ENCODE measurements around the gene CRISP1. TPM values are rescaled to one million over a fixed set of nuclear protein-coding genes. Genes with fewer than 3 reads are reported as not detected.

CRISP1 gene
- total and polyA plus RNA-seq, 9 of the 15 experiments (the other 6 are each of a cell fraction or from before 2014, with no cell fraction given) = not detected

DNA sequence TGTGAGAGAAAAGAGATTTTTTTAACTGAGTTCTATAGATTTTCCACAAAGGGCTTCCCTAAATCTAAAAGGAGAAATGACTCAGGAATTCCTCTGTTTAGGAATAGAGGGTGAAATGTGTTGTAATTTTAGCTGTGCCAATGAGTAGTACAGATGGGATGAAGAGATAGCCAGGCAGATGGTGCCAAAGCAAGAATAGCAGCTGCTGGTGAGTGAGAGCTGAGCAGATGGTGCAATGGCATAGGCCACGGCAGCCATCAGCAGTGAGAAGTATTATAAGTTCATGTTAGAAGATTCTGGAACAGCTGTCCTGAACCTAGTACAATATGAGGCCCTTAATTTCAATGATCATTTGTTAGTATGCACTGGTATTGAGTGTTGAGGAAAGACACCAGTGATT, 40.2 kb upstream of the CRISP1 start:
- intact Hi-C loops (cut with micrococcal nuclease) (no loop called here), in situ Hi-C loops (cut with MboI) (no loop called here)
- ATAC-seq (no peak), FAIRE-seq (no peak), DNase-seq (ENCODE audit: extremely low read depth in 1 of 4, low spot score in 3 of 4) (no peak)
- Histone ChIP-seq H3K9ac (ENCODE audit: insufficient read depth in 1 of 2, low read depth in 2 of 2, low read length in 2 of 2) (no peak overlapping the region), H3K4me1 (replicated peaks in 1 of 2; ENCODE audit: control insufficient read depth in 2 of 2, insufficient read depth in 2 of 2, low read length in 2 of 2) (no peaks in the 10 kb centered on the region), H3K4me3 (no peak overlapping the region), H4K20me1 (replicated peaks; ENCODE audit: control insufficient read depth, insufficient read depth, low read length) (no peaks in the 10 kb centered on the region), H3K27me3 (ENCODE audit: control insufficient read depth in 2 of 2, insufficient read depth in 2 of 2, low read length in 2 of 2) (no peaks in the 10 kb centered on the region), H3K36me3 (ENCODE audit: control insufficient read depth, insufficient read depth, low read length) (no peaks in the 10 kb centered on the region), H2AFZ (ENCODE audit: low read depth, low read length) (no peak overlapping the region), H3K9me1 (ENCODE audit: control insufficient read depth, insufficient read depth, low read length) (no peaks in the 10 kb centered on the region), H3K79me2 (ENCODE audit: control insufficient read depth, insufficient read depth, low read length) (no peaks in the 10 kb centered on the region), H3K9me3 (replicated peaks; ENCODE audit: control insufficient read depth, insufficient read depth, low read depth, low read length) (no peaks in the 10 kb centered on the region), H3K27ac (ENCODE audit: extremely low read depth, low read depth, low read length) (no peak overlapping the region), H3K4me2 (ENCODE audit: insufficient read depth, low read length) (no peak overlapping the region)
- WGBS (ENCODE audit: insufficient coverage, low coverage, missing lambda C conversion rate) = 15% methylated on average over 1 of the region's 1 CpG
- ChIA-PET POLR2A (interaction anchor here (1.2 kb wide), 1 partner anchor 43 kb away, joined by 3 read pairs; no protein-coding TSS in a partner anchor), CTCF (ENCODE audit: low intra/inter-chr PET ratio) (no interaction called here)
- TF ChIP-seq NRF1 (conservative IDR thresholded peaks at IDR 0.05 in 1 of 2, IDR thresholded peaks at IDR 0.05 in 1 of 2) (no peak), MTA2 (IDR thresholded peaks at IDR 0.05; ENCODE audit: low read depth) (no peak), HDAC6 (IDR thresholded peaks at IDR 0.05; ENCODE audit: low read depth, low read length) (no peak), THRB (CRISPR knock-in tag; conservative IDR thresholded peaks at IDR 0.05) (no peak), OTX1 (CRISPR knock-in tag; IDR thresholded peaks at IDR 0.05) (no peak), ELF1 (tag; IDR thresholded peaks at IDR 0.05) (no peak), PBX2 (CRISPR knock-in tag; IDR thresholded peaks at IDR 0.05; ENCODE audit: low read depth) (no peak), PBX2 (tag; conservative IDR thresholded peaks at IDR 0.05; ENCODE audit: low read depth) (no peak), ZNF24 (IDR thresholded peaks at IDR 0.05) (no peak), NCOA4 (IDR thresholded peaks at IDR 0.05; ENCODE audit: partially characterized antibody) (no peak), YBX1 (IDR thresholded peaks at IDR 0.05) (no peak), ZNF444 (CRISPR knock-in tag; IDR thresholded peaks at IDR 0.05) (no peak), ZNF23 (CRISPR knock-in tag; IDR thresholded peaks at IDR 0.05) (no peak)
- TF ChIP-seq, protein P1, sequence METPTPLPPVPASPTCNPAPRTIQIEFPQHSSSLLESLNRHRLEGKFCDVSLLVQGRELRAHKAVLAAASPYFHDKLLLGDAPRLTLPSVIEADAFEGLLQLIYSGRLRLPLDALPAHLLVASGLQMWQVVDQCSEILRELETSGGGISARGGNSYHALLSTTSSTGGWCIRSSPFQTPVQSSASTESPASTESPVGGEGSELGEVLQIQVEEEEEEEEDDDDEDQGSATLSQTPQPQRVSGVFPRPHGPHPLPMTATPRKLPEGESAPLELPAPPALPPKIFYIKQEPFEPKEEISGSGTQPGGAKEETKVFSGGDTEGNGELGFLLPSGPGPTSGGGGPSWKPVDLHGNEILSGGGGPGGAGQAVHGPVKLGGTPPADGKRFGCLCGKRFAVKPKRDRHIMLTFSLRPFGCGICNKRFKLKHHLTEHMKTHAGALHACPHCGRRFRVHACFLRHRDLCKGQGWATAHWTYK (CRISPR knock-in tag; IDR thresholded peaks at IDR 0.05) = no peak
- no TSS peak for BruUV-seq (replicated peaks)

Data from K562 (cell line).